Chondrocyte (in vitro differentiated cells): ENCODE results near the gene GSTM3. TPM values are rescaled to one million over a fixed set of nuclear protein-coding genes. Genes with fewer than 3 reads are reported as not detected.

ENCODE experiments used
- DNase-seq: peaks from one replicate; pipeline ENCODE4 v3.0.0; 2021; ENCODE audit warnings: mixed read lengths, low spot score
- H3K27ac Mint-ChIP-seq: one replicate; pipeline ENCODE4 v1.8.0; 2021; ENCODE audit warnings: mild to moderate bottlenecking, moderate library complexity, mixed read lengths; ENCODE audit not compliant: unreplicated experiment
- H3K27me3 Mint-ChIP-seq: 2 replicates; pipeline ENCODE4 v1.8.0; 2021; ENCODE audit warnings: low read depth, mixed read lengths
- H3K36me3 Mint-ChIP-seq: 2 replicates; pipeline ENCODE4 v1.8.0; 2021; ENCODE audit warnings: low read depth, mixed read lengths
- H3K4me1 Mint-ChIP-seq: 2 replicates; pipeline ENCODE4 v1.8.0; 2021; ENCODE audit warnings: low read depth, mild to moderate bottlenecking, mixed read lengths
- H3K4me3 Mint-ChIP-seq: one replicate; pipeline ENCODE4 v1.8.0; 2021; ENCODE audit warnings: mild to moderate bottlenecking, moderate library complexity, mixed read lengths; ENCODE audit not compliant: unreplicated experiment
- H3K9me3 Mint-ChIP-seq: 2 replicates; pipeline ENCODE4 v1.8.0; 2021; ENCODE audit warnings: low read depth, mixed read lengths
- CTCF ChIP-seq: fragments of 200-600 bp; sonication (generic); IDR thresholded peaks from 2 replicates; pipeline ENCODE4 v1.5.0; 2021; ENCODE audit warnings: antibody characterized with exemption, mild to moderate bottlenecking, moderate library complexity
- total RNA-seq: library from RNA; stranded (reverse); gene quantifications from 3 replicates; pipeline ENCODE4 v1.2.1, GENCODE V29; 2021

The GSTM3 gene
- total RNA-seq, 1 donor from 2014 or later = 63.8 TPM

- Mint-ChIP-seq H3K4me3 (no peak overlapping the region), H3K27me3 (no peaks in the 10 kb centered on the region), H3K9me3 (no peaks in the 10 kb centered on the region), H3K27ac (no peak overlapping the region), H3K36me3 (no peaks in the 10 kb centered on the region), H3K4me1 (peaks cover 74% of the 10 kb centered on the region)
- no peak for TF ChIP-seq CTCF
- DNase-seq = peak; percentile 77
These were observed 47.2 kb upstream of the GSTM3 start for GRCh38 chr1:109787845-109788601.

- Mint-ChIP-seq H3K27ac (no peak overlapping the region), H3K36me3 (no peaks in the 10 kb centered on the region), H3K4me1 (peaks cover 74% of the 10 kb centered on the region), H3K27me3 (no peaks in the 10 kb centered on the region), H3K9me3 (no peaks in the 10 kb centered on the region), H3K4me3 (no peak overlapping the region)
- TF ChIP-seq CTCF = no peak
- DNase-seq = peak; percentile 47
These were observed 46.5 kb upstream of the GSTM3 start for GRCh38 chr1:109787211-109787844.

- Mint-ChIP-seq H3K4me3 (no peak overlapping the region), H3K4me1 (peaks cover 69% of the 10 kb centered on the region), H3K27ac (no peak overlapping the region), H3K9me3 (no peaks in the 10 kb centered on the region), H3K36me3 (no peaks in the 10 kb centered on the region), H3K27me3 (no peaks in the 10 kb centered on the region)
- DNase-seq = peak; percentile 51
- no peak for TF ChIP-seq CTCF
These were observed 45.7 kb upstream of the GSTM3 start for GRCh38 chr1:109786531-109787021.

GRCh38 chr1:109786112-109786480 is 45.3 kb upstream of the GSTM3 start:
- no peaks in the 10 kb centered on the region for H3K36me3 Mint-ChIP-seq
- DNase-seq = peak; percentile 14
- no peak for TF ChIP-seq CTCF
- H3K9me3 Mint-ChIP-seq = no peaks in the 10 kb centered on the region
- H3K4me1 Mint-ChIP-seq = peaks cover 64% of the 10 kb centered on the region
- no peaks in the 10 kb centered on the region for H3K27me3 Mint-ChIP-seq
- H3K27ac Mint-ChIP-seq = no peak overlapping the region
- no peak overlapping the region for H3K4me3 Mint-ChIP-seq

GRCh38 chr1:109785446-109786111 is 44.7 kb upstream of the GSTM3 start:
- no peaks in the 10 kb centered on the region for H3K27me3 Mint-ChIP-seq
- H3K27ac Mint-ChIP-seq = no peak overlapping the region
- no peaks in the 10 kb centered on the region for H3K36me3 Mint-ChIP-seq
- no peak overlapping the region for H3K4me3 Mint-ChIP-seq
- DNase-seq = peak; percentile 60
- peaks cover 4% of the 10 kb centered on the region for H3K9me3 Mint-ChIP-seq
- TF ChIP-seq CTCF = no peak
- peaks cover 59% of the 10 kb centered on the region for H3K4me1 Mint-ChIP-seq
